ENCODE results near the gene SZRD1. TPM values are rescaled to one million over a fixed set of nuclear protein-coding genes. Genes with fewer than 3 reads are reported as not detected.

SZRD1 gene
- polyA plus RNA-seq, 1 donor: 80.6 TPM

GRCh38 chr1:16440131-16440469 is 73.1 kb downstream of the SZRD1 start:
- no peak for DNase-seq (ENCODE audit: low read depth)

- peak; percentile 81 for DNase-seq (ENCODE audit: low read depth)
Measured at GRCh38 chr1:16440470-16441281, 73.6 kb downstream of the SZRD1 start, which contains the start of gene NECAP2. NECAP2 (plus strand) TSS chr1:16440724; CDS start chr1:16440762, 38 bp downstream.

- no peak for DNase-seq (ENCODE audit: low read depth)
Measured at GRCh38 chr1:16441282-16441665, 74.2 kb downstream of the SZRD1 start.

- DNase-seq (ENCODE audit: low read depth): no peak
Measured at GRCh38 chr1:16442265-16442664, 75.2 kb downstream of the SZRD1 start.

GRCh38 chr1:16442941-16443340 is 75.9 kb downstream of the SZRD1 start:
- DNase-seq (ENCODE audit: low read depth): no peak

GRCh38 chr1:16443975-16444770 is 77.1 kb downstream of the SZRD1 start:
- DNase-seq (ENCODE audit: low read depth): no peak

GRCh38 chr1:16445052-16445451 is 78.0 kb downstream of the SZRD1 start:
- no peak for DNase-seq (ENCODE audit: low read depth)

- no peak for DNase-seq (ENCODE audit: low read depth)
Measured at GRCh38 chr1:16446116-16446515, 79.1 kb downstream of the SZRD1 start.

GRCh38 chr1:16447641-16448040 is 80.6 kb downstream of the SZRD1 start:
- DNase-seq (ENCODE audit: low read depth): no peak

Other genes starting within 250 kb of the SZRD1 start
- 5.3 TPM for gene EPHA2, start 211.2 kb upstream of the SZRD1 start, polyA plus RNA-seq (ENCODE audit: insufficient read length)
- gene ARHGEF19, start 154.6 kb upstream of the SZRD1 start, polyA plus RNA-seq (ENCODE audit: insufficient read length): 2.5 TPM
- gene CPLANE2, start 130.1 kb upstream of the SZRD1 start, polyA plus RNA-seq (ENCODE audit: insufficient read length): 1.8 TPM
- 17.2 TPM for gene FBXO42, start 14.8 kb upstream of the SZRD1 start, polyA plus RNA-seq (ENCODE audit: insufficient read length)
- gene SPATA21, start 70.2 kb downstream of the SZRD1 start, polyA plus RNA-seq (ENCODE audit: insufficient read length): not detected
- 32.8 TPM for gene NECAP2, start 73.5 kb downstream of the SZRD1 start, polyA plus RNA-seq (ENCODE audit: insufficient read length)
- not detected for gene RNU1-1, start 147.0 kb downstream of the SZRD1 start, polyA plus RNA-seq (ENCODE audit: insufficient read length)
- gene NBPF1, start 246.3 kb downstream of the SZRD1 start, polyA plus RNA-seq (ENCODE audit: insufficient read length): 150 TPM